NCI-H1092 treated with DMSO at 0.1 percent for 48 hours (cell line): ENCODE results near the gene TJP1.
"Not testable (repeated sequence)": the region's sequence is repeated elsewhere in the genome, so short reads cannot be mapped to it uniquely, and the experiment has no call there.

Experiments used
- DNase-seq: peaks from one replicate; lab custom pipeline; 2025; lab: John Stamatoyannopoulos, UW

The TJP1 gene

DNA sequence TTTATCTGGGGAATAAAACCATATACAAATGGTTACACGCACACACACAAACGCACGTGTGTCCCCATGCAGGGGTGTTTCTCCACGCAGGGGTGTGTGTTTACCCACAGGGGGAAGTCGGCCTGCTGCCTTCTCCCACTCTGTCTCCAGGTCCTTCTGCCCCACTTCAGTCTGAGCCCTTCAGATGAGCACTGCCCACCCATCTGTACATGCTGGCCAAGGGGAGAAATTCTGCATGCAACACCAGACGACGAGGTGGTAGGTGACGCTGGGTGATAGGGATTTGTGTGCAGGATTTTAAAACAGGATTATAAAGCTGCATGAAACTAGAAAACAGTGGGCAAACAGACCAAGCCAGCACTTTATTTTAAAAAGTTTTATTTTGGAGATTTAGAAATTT lies 122.5 kb downstream of the TJP1 start:
- peak; percentile 50 for DNase-seq

- peak; percentile 7 for DNase-seq
Observed at GRCh38 chr15:29698030-29698701, 124.1 kb downstream of the TJP1 start.

DNA sequence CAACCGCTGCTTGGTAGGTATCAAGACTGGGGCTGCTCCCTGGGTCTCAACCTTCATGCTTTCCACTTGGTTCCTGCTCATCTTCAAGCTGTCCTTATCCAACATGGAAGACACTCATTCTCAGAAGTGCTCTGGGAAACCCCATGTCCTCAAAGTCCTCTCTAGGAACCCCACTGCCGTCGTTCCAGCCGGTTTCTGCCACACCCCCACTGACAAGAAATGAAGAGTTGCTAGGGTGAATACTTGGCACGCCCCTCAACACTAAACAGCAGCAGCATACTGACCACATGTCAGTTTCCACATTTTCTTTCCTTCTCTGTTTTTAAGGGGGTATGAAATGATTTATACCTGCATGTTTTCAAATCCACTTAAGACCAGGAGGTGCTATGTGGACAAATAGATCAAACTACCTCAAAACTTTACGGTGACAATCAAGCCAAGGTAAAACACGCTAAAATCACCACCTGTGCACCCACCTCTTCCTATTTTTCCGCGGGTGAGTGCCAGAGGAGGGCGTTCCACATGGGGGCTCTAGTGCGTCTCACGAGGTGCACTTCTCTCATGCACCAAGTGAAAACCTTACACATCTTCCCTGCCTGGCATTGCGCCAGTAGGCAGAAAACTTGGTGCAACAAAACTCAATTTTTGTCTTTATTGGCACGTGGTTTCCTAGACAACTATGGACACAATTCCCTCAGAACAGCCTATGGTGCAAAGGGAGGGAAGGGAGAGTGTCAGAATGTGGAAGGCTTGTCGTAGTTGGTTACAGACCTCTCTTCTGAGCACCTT lies 125.1 kb downstream of the TJP1 start:
- no peak for DNase-seq

- not testable (repeated sequence) for DNase-seq
Observed at GRCh38 chr15:29696506-29696905, 125.8 kb downstream of the TJP1 start.

DNA sequence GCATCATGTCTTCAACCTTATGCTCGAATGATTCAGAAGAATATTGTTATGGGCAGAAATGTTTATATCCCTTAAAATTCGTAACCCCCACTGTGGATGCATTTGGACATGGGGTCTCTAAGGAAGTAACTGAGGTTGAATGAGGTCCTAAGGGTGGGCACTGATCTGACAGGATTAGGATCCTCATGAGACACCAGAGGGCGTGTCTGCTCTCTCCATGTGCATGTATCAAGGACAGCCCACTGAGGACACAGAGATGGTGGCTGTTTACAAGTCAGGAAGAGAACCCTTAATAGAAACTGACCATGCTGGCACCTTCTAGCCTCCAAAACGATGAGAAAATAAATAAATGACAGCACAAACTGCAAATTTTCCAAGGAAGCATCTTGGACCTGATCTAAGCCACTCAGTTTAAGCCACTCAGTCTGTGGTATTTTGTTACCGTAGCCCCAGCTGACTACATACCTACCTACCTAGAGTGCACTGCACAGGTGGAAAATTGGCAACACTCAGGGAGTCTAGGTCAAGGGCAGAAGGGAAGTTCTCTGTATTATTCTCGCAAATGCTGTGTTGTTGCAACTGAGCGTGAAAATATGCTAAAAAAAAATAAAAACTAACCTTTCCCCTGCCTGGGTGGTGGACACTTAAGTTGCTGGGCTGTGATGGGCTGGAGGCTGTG lies 126.6 kb downstream of the TJP1 start:
- no peak for DNase-seq

DNA sequence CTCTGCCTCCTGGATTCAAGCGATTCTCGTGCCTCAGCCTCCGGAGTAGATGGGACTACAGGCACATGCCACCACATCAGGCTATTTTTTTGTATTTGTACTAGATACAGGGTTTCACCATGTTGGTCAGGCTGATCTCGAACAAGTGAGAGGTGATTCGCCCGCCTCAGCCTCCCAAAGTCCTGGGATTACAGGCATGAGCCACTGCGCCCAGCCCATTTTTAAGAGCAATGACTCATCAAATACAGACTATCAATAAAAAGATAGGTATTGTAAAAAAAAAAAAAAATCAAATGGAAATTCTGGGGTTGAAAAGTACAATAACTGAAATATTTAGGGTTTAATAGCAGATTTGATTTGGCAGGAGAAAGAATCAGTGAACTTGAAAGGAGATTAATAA lies 129.0 kb downstream of the TJP1 start:
- no peak for DNase-seq

DNA sequence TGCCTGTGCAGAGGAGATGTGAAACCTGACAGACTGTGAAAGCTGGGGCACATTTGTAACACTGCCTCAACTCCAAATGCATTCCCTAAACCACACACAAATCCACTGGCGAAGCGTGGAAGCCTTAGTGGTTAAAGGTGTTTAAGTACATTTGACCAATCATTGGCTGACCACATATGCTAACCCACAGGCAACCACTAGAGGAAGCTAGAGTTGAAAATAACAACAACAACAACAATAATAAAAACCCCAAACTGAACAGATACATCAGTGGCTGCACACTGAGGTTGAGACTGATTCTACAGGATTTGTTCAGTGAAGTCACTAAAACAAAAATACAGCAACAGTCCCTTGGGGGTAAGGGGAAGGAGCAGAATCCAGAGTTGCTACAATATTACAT lies 129.7 kb downstream of the TJP1 start:
- DNase-seq = no peak

- DNase-seq = peak; percentile 33
Observed at GRCh38 chr15:29690765-29691475, 131.3 kb downstream of the TJP1 start.

DNA sequence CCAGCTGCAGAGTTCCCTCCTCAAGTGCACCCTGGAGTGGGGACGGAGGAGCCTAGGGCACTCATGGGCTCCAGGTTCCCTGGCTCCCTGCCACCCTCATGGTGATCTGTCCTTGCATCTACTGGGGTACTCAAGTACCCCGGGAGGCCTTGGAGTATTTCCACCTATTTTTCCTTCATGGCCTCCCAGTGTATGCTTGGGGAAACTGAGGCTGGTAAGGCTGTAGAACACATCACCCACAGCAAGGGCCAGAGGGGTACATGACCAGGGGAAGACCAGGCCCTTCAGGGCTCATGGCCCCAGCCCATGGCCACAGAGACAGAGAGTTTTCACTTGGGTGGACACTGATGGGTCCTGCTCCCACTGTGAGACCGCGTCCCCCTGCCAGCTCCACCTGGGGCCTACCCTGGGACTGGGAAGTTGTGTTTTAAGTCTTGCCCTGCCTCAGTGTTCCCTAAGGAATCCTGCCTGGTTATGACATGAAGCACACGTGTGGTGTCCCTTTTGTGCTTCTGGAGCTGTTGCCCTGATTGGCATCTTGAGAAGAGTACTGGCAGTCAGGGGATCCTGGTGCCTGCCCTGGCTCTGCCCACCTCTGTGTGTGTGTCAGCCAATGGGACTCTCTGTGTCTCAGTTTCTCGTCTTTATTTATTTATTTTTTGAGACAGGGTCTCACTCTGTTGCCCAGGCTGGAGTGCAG lies 132.8 kb downstream of the TJP1 start:
- DNase-seq = no peak

DNA sequence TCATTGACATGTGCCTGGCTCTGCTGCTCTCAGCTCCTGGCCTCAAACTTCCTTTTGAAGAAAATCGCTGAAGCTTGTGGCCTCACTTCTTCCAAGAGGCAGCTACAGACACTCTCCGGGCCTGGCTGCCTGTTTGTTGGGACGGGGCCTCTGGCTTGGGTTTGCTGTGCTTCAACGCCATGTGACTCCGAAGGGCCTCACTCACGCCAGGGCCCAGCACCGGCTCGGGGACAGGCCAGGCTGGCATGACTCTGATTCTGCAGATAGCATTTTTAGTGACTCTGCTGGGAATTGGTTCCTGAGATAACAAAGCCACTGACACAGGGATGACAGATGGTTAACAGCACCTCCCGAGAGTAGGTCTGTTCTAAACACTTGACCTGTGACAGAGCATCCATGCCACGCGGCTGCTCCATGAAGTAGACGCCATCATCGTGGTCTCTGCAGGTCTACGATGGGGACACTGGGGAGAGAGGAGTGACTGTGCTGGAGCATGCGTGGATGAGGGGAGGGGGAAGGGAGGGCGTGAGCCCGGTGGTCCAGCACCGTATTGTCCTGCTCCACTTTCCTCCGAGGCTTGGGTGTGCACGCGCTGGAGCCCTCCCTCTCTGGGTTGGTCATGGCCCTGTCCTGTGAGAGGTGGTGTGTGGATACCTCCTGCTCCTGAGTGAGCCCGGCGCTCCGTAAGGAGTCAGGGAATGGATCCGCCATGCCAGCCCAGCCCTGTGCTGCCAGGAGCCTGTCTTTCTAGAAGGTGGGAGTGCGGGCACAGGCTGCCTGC lies 133.6 kb downstream of the TJP1 start:
- DNase-seq = no peak

GRCh38 chr15:29687939-29688505 lies 134.2 kb downstream of the TJP1 start:
- DNase-seq = no peak

GRCh38 chr15:29687204-29687815 lies 135.0 kb downstream of the TJP1 start:
- no peak for DNase-seq

- peak; percentile 3 for DNase-seq
Observed at GRCh38 chr15:29686445-29687203, 135.6 kb downstream of the TJP1 start.

DNA sequence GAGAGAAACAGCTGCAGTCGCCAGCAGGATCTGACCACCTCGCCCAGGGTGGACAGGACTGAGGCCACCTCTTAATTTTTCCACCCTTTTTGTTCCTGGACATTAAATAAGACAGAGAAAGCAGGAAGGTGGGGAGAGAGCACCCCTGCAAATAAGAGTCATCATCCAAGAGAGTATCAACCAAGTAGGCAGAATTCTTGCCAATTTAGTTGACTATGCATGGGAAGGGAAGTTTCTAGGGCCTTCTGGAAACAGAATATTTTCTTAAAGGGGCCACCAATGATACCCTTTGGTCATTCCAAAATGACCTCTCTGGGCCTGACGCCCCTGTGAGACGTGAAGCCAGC lies 136.2 kb downstream of the TJP1 start:
- DNase-seq = no peak

GRCh38 chr15:29685156-29686078 lies 136.9 kb downstream of the TJP1 start:
- no peak for DNase-seq

DNA sequence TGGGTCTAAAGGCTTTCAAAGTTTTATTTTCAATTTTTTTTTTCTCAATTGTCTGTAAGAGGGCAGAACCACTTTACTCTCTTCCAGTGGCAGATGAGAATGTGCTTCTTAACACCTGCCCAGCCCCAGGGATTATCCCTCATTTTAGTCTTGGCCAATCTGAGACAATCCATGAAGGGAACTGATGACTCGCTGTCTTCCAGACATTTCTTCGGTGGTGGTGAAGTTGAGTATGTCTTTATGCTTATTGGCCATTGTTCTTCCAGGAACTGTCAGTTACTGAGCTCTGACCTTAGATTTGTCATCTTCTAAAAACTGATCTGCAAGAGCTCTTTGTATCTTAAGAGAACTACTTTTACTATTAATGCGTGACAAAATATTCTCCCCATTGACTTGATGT lies 139.5 kb downstream of the TJP1 start:
- DNase-seq = no peak

GRCh38 chr15:29682361-29682760 lies 139.9 kb downstream of the TJP1 start:
- DNase-seq = no peak

DNA sequence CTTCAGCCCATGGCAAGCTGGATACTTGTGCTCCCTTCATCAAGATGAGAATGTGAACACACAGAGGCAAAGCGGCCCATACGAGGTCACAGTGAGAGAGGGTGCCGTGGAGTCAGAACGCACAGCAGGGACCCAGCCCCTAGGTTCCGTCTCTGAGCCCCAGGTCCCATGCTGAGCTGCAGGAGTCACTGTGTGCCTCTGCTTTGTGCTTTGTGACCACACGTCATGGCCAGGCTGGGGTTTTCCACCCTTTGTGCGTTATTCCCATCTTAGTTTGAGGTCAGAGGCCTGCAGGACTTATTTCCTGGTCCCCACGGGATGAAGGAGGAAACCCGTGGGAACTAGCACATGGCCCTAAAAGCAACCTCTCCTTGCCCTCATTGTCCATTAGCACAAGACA lies 140.3 kb downstream of the TJP1 start:
- DNase-seq = no peak
